ENCODE data around the gene SHOC1. TPM values are rescaled to one million over a fixed set of nuclear protein-coding genes. Genes with fewer than 3 reads are reported as not detected.

Gene SHOC1
- total RNA-seq, 1 experiment from 2014 or later = 1.1 TPM

GRCh38 chr9:111799506-111799905 is 4.8 kb upstream of the SHOC1 start:
- DNase-seq (ENCODE audit: low read depth, low spot score) (no peak), ATAC-seq (no peak)
- Histone ChIP-seq H3K4me3 (replicated peaks in 1 of 2; ENCODE audit: low read depth in 1 of 2, low read length in 2 of 2) (no peak overlapping the region), H3K9me3 (ENCODE audit: control insufficient read depth in 1 of 2, insufficient read depth in 1 of 2, low read depth in 1 of 2, low read length in 2 of 2) (no peaks in the 10 kb centered on the region), H3K9ac (ENCODE audit: low read length) (no peak overlapping the region), H3K36me3 (ENCODE audit: control insufficient read depth in 1 of 2, insufficient read depth in 2 of 2, low read length in 2 of 2) (no peaks in the 10 kb centered on the region), H3K4me2 (ENCODE audit: low read length) (no peak overlapping the region), H3K79me2 (ENCODE audit: insufficient read depth, low read length) (peaks cover 3% of the 10 kb centered on the region; the same call in 1 of the 2 replicates), H2AFZ (ENCODE audit: low read depth, low read length, poor library complexity, severe bottlenecking) (no peak overlapping the region), H3K9me2 (ENCODE audit: insufficient read depth) (no peaks in the 10 kb centered on the region), H3K27me3 (ENCODE audit: insufficient read depth, low read length) (no peaks in the 10 kb centered on the region), H4K20me1 (ENCODE audit: insufficient read depth) (no peaks in the 10 kb centered on the region), H3K4me1 (ENCODE audit: control insufficient read depth in 1 of 2, insufficient read depth in 2 of 2, low read length in 2 of 2) (peaks cover 0 to 7% of the 10 kb centered on the region in 2 experiments; a peak in 2 of 4 replicates), H3K27ac (ENCODE audit: low read depth, low read length) (no peak overlapping the region)
- POLR2A ChIA-PET = no interaction called here
- BruUV-seq (replicated peaks) = no TSS peak
- RAD21 ChIA-PET (ENCODE audit: low non-redundant PET in 1 of 2, low total read pairs in 2 of 2, uncharacterized antibody in 2 of 2, unreplicated experiment in 2 of 2) = no interaction called here
- intact Hi-C loops (cut with micrococcal nuclease) = no loop called here
- TF ChIP-seq ATF3 (IDR thresholded peaks at IDR 0.05) (no peak), JUND (IDR thresholded peaks at IDR 0.05) (no peak), ZBTB33 (IDR thresholded peaks at IDR 0.05; ENCODE audit: extremely low read depth, insufficient replicate concordance, low read length) (no peak), EZH2 (IDR thresholded peaks at IDR 0.05) (no peak), EZH2phosphoT487 (IDR thresholded peaks at IDR 0.05; ENCODE audit: borderline replicate concordance) (no peak), YY1 (IDR thresholded peaks at IDR 0.05; ENCODE audit: extremely low read depth, insufficient replicate concordance, low read depth, low read length) (no peak), SIN3A (IDR thresholded peaks at IDR 0.05; ENCODE audit: low read depth) (no peak), ELF1 (IDR thresholded peaks at IDR 0.05; ENCODE audit: borderline replicate concordance, low read depth) (no peak), REST (IDR thresholded peaks at IDR 0.05; ENCODE audit: low read depth) (no peak), MAX (IDR thresholded peaks at IDR 0.05) (no peak), SRF (IDR thresholded peaks at IDR 0.05; ENCODE audit: low read depth) (no peak), CTCF (IDR thresholded peaks at IDR 0.05 in 2 of 3, conservative IDR thresholded peaks at IDR 0.05 in 1 of 3; ENCODE audit: borderline replicate concordance in 1 of 3, insufficient read depth in 1 of 3, low read depth in 2 of 3, low read length in 2 of 3) (no peak), CBX3 (IDR thresholded peaks at IDR 0.05; ENCODE audit: low read depth) (no peak), POLR2A (IDR thresholded peaks at IDR 0.05; ENCODE audit: borderline replicate concordance, extremely low read depth, insufficient read depth, insufficient read length) (no peak), POLR2AphosphoS5 (IDR thresholded peaks at IDR 0.05; ENCODE audit: low read depth, low read length) (no peak), TCF7L2 (IDR thresholded peaks at IDR 0.05; ENCODE audit: borderline replicate concordance, extremely low read depth, insufficient read depth, insufficient read length) (no peak)
- CTCF ChIA-PET = no interaction called here
